HS-5 (cell line): Measurements from ENCODE around the gene ACBD6.
"Not testable (repeated sequence)": the region's sequence is repeated elsewhere in the genome, so short reads cannot be mapped to it uniquely, and the experiment has no call there.

ENCODE experiments used
- DNase-seq: peaks from one replicate; pipeline ENCODE4 v3.0.0-alpha.2; 2012; ENCODE audit warnings: low read depth

The ACBD6 gene

DNA sequence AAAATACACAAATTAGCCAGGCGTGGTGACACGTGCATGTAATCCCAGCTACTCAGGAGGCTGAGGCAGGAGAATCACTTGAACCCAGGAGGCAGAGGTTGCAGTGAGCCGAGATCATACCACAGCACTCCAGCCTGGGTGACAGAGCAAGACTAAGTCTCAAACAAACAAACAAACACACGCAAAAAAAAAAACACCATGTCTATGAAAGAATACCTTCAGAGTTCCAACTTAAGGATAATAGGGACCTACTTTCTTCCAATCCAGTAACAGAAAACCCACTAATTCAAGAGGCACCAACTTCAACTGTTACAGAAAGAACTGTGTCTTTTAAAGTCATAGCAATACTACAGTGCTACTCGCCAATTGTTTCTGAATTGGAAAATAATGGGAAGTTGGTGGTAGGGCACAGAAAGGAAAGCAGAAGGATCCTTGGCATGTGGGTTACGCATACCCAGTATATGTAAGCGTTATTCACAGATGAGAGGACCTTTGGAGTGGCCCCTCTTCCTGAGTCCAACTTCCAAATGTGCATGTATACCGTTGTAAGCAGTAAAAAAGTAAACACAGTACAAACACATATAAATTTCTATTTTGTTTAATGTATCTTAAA, 87.0 kb downstream of the ACBD6 start:
- no peak for DNase-seq

DNA sequence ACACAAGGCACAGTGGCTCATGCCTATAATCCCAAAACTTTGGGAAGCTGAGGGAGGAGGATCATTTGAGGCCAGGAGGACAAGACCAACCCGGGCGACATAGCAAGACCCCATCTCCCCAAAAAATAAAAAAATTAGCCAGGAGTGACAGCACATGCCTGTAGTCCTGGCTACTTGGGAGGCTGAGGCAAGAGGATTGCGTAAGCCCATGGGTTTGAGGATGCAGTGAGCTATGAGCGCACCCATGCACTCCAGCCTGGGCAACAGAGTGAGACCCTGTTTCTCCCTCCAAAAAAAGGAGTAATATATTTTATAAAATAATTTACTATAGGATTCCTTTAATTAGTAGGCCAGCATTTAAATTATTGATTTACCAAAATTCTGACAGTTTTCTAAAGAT, 89.8 kb downstream of the ACBD6 start:
- no peak for DNase-seq

GRCh38 chr1:180408128-180408527, 94.2 kb downstream of the ACBD6 start:
- not testable (repeated sequence) for DNase-seq

DNA sequence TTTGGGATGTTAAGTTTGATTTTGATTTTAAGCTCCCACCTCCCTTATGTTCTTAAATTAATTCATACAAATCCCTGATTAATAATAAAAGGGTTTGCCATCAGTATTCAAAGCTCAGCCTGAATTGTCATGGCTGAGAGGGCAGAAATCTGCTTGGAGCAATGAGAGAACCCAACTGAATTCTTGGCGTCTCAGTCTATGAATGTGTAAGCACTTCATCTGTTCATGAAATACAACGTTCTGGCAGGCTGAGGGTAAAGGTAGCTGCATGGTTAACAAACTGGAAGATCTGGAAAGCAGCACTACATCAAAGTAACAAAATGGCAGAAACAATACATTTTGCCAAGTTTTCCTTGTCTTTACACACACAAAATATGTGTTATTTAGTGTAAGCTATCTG, 95.3 kb downstream of the ACBD6 start:
- DNase-seq: no peak

DNA sequence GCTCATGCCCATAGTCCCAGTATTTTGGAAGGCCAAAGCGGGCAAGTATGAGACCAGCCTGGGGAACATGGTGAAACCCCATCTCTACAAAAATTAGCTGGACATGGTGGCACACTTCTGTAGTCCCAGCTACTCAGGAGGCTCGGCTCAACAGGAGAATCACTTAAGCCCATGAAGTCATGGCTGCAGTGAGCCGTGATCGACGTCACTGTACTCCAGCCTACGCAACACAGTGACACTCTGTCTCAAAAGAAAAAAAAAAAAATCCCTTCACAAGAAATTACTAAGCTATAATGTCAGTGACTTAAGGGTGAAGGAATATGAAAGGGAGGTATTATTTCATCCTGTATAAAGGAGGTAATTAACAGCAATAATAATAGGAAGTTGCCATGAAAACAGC, 99.8 kb downstream of the ACBD6 start:
- no peak for DNase-seq

GRCh38 chr1:180402001-180402400, 100.4 kb downstream of the ACBD6 start:
- no peak for DNase-seq

DNA sequence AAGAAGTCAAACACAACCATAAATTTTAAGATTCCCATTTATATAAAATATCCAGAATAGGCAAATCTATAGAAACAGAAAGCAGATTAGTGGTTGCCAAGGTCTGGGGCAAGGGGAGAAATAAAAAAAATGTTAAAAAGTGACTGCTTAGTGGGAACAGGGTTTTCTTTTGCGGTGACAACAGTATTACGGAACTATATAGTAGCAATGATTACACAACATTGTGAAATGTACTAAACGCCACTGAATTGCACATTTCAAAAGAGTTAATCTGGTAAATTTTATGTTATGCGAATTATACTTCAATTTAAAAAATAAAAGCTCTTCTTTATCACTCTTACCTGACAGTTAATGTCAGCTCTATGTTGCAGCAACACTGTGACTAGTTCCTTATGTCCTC, 105.2 kb downstream of the ACBD6 start:
- DNase-seq: no peak

GRCh38 chr1:180392427-180393145, 109.8 kb downstream of the ACBD6 start:
- DNase-seq: no peak

DNA sequence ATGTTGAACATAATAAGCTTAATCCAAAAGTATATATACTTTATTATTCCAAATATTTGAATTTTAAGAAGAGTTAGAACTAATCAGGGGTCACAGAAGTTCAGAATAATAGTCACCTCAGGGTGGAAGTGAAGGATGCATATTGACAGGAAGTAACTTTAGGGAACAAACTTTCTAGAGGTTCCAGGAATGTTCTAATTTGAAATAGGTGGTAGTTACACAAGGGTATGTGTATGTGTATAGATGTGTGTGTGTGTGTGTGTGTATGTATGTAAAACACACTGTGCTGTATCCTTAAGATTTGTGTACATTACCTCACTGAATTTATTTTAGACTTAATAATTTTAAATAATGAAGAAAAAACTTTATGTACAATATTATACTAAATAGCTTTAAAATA, 110.4 kb downstream of the ACBD6 start:
- no peak for DNase-seq

DNA sequence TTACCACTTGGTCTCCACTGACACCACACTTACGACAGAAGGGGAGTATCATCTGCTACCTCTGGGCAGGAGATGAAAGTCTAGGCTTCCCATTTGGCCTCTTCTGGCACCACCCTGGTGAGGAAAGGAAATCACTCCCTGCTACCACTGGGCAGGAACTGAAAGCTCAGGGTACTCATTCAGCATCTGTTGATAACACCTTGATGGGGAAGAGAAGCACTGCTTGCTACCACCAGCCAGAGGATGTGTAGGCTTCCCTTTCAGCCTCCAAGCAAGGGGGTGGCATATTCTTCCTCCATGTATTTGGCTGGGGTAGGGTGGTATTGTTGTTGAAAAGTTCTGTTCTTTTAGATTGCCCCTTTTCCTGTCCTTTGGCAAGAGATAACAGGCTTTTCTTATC, 115.0 kb downstream of the ACBD6 start:
- DNase-seq: no peak

DNA sequence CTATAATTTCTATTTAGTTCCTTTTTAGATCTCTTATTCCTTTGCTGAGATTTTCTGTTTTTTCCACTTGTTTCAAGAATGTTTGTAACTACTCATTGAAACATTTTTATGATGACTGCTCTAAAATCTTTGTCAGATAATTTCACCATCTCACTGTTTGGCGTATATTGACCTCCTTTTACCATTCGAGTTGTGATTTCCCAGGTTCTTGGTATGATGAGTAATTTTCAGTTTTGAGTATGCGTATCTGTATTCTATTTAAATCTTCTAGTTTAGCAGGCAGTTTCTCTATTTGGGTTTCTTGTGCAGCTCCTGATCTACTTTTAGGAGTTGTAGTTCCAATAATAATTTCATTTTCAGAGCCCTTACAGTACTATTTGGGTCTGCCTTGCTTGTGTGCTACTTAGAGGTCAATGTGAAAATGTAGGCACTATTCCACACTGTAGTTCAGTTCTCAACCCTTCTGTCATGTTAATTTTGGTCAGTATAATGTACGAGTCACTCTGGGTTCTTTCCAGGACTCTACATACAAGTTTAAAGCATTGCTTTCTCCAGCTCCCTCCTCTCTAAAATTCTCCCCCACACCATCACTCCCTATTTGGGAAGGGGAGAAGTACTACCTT, 115.5 kb downstream of the ACBD6 start:
- DNase-seq: no peak

- no peak for DNase-seq
These were observed 117.2 kb downstream of the ACBD6 start for GRCh38 chr1:180385144-180385543.

- DNase-seq: no peak
These were observed 117.9 kb downstream of the ACBD6 start for GRCh38 chr1:180384286-180385005.

GRCh38 chr1:180382326-180383115, 119.9 kb downstream of the ACBD6 start:
- no peak for DNase-seq

DNA sequence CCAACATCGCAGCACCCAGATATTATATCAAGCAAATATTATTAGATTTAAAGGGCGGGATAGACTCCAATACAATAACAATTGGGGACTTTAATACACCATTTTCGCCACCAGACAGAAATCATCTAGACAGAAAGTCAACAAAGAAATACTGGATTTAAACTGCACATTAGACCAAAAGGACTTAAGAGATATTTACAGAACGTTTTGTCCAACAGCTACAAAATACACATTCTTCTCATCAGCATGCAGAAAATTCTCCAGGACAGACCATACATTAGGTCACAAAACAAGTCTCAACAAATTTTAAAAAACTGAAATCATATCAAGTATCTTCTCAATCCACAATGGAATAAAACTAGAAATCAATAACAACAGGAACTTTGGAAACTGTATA, 121.2 kb downstream of the ACBD6 start:
- no peak for DNase-seq

DNA sequence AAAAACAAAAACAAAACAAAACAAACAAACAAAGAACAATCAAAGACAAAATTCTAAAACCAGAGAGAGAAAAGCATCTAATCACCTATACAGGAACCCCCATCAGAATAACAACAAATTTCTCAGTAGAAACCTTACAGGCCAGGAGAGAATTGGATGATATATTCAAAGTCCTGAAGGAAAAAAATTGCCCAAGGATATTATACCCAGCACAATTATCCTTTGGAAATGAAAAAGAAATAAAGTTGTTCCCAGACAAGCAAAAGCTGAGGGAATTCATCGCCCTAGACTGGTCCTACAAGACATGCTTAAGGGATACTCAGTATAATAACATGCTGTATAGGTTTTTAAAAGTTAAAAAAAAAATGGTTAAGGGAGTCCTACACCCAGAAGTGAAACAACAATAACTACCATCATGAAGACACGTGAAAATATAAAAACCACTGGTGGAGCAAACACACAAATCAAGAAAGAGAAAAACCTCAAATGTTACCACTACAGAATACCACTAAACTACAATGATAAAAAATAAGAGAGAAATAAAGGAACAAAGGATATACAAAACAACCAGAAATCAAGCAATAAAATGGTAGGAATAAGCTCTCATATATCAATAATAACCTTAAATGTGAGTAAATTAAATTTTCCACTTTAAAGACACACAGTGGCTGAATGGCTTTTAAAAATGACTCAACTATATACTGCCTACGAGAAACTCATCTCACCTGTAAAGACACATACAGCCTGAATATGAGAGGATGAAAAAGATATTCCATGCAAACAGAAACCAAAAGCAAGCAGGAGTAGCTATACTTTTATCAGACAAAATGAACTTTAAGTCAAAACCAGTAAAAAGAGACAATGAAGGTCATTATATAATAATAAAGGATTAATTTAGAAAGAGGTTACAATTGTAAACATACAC, 121.9 kb downstream of the ACBD6 start:
- DNase-seq: no peak

GRCh38 chr1:180376800-180377199, 125.6 kb downstream of the ACBD6 start:
- no peak for DNase-seq

DNA sequence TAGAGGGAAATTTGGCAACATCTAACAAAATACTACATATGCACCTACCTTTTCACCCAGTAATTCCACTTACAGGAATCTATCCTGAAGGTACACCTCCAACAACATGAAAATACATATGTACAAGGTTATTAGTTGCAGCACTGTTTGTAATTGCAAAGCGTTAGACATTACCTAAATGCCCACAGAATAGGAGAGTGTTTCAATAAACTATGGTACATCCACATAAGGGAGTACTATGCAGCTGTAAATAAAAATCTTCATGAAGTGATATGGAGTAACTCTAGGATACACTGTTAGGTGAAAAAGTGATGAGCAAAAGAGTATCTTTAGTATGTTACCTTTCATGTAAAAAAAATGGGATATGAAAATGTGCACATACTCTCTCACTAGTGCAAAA, 126.1 kb downstream of the ACBD6 start:
- DNase-seq: no peak

- DNase-seq: no peak
These were observed 129.6 kb downstream of the ACBD6 start for GRCh38 chr1:180372728-180373127.

DNA sequence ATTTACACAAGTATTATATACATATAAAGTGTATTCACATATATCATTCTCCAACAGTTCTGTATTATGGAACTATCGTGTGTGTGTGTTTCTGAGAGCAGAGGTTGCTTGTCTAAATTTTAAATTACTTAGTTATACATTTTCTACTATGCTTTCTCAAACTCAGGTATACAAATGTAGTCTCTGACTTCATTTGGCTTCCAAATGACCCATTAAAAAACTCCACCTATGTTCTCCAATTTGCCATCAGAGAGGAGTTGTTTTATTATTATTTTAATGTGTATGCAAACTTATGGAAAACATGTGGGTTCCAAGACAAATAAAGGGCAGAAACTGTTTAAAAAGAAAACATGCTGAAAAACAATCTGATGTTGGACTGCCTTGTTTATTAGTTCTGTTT, 131.8 kb downstream of the ACBD6 start:
- no peak for DNase-seq

- DNase-seq: no peak
These were observed 132.2 kb downstream of the ACBD6 start for GRCh38 chr1:180370188-180370587.
